NCI-H1417 (cell line): ENCODE results near the gene HECA.
"Not testable (repeated sequence)": the region's sequence is repeated elsewhere in the genome, so short reads cannot be mapped to it uniquely, and the experiment has no call there.

Experiments used
- DNase-seq, 3 experiments: peaks; one replicate each; lab custom pipeline; 2025; lab: John Stamatoyannopoulos, UW

Gene HECA, protein sequence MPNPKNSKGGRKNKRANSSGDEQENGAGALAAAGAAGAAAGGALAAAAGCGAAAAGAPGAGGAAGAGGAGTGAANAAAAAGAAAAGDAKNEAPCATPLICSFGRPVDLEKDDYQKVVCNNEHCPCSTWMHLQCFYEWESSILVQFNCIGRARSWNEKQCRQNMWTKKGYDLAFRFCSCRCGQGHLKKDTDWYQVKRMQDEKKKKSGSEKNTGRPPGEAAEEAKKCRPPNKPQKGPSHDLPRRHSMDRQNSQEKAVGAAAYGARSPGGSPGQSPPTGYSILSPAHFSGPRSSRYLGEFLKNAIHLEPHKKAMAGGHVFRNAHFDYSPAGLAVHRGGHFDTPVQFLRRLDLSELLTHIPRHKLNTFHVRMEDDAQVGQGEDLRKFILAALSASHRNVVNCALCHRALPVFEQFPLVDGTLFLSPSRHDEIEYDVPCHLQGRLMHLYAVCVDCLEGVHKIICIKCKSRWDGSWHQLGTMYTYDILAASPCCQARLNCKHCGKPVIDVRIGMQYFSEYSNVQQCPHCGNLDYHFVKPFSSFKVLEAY

DNA sequence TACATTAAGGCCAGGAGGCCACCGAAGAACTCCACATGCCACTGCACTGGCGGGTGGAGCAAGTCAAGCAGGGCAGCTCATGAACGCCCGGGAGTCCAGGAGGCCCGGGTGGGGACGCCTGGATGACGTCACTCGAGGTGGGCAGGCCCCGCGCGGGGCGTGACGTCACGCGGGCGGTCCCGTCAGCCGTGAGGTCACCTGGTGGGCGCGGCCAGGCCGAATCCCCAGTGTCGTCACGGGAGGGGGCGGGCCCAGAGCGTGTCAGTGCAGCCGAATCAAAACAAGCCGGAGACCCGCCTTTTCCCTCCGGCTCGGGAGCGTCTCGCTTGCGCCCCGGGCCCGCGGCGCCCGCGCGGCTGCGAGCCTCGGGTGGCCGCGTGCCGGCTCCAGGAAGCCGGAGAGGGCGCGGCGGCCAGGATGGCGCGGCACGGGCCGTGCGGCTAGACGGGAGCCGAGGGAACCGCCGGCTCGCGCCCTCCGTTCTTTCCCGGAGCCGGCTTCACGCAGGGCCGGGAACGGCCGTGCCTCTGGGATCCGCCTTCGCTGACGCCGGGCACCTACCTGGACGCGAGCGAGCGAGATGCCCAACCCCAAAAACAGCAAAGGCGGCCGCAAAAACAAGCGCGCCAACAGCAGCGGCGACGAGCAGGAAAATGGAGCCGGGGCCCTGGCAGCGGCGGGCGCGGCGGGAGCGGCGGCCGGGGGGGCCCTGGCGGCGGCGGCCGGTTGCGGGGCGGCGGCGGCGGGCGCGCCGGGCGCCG is at the start of gene HECA:
HECA (plus strand) TSS at position 264 of the 761 bp plus-strand sequence; CDS start at position 581, 317 bp downstream.
- DNase-seq: peak; percentile 90 to 97 (median 97)

DNA sequence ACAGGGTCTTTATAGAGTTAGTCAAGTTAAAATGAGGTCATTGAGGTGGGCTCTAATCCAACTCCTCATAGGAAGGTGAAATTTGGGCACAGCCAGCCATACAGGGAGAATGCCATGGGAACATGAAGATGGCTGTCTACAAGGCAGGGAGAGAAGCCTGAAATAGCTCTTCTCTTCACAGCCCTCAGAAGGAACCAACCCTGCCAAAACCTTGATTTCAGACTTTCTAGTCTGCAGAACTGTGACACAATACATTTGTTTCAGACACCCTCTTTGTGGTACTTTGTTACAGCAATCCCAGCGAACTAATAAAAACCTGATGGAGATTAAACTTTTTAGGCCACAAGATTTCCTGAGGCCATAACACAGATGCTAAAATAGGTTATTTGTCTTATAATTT is 43.1 kb upstream of the HECA start:
- DNase-seq: no peak

DNA sequence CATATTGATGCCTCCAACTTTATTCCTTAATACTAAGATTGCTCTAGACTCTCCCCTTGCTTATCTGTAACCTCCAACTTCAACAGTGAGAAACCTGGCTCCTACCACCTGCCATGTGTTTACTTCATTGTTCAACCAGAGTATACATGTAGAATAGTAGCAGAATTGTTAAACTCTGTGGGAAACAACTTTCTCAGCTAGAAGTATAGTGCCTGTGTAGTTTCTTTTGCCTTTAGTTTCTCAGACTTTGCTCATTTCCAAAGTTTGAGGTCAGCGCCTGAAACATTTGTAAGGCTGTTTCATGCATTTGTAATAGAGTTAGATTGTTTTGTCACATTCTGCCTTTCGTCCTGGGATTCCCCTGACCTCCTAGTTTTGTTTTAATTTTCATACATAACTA is 34.9 kb upstream of the HECA start:
- peak in 1 of 3 experiments; percentile 23 for DNase-seq

DNA sequence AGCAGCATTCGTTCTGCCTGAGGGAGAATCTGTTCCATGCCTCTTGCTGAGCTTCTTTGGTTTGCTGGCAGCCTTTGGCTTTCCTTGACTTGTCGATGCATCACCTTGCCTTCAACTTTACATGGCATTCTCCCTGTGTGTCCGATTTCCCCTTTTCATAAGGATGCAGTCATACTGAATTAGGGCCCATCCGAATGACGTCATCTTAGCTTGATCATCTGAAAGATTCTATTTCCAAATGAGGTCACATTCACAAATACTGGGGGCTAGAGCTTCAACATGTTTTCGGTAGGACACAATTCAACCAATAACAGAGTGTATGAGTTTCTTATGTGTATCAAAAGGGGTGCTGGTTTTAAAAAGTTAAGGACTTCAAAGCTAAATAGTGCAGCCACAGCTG is 27.8 kb upstream of the HECA start:
- DNase-seq: no peak

DNA sequence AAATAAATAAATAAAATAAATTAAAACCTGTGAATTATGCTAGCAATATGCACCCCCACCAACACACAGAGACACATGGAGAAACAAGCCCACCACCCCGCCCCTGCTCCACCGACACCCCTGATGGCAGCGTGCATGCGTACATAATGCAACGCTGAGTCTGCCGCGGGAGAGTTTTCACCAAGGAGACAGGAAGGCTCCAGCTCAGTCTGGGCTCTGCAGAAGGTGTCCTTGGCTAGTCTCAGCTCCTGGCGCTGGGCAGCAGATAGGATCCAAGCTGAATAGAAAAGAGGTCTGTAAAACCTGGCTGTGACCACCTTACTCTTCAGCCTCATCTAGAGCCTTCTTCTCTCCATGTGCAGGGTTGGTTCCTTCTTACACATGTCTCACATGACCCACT is 26.5 kb upstream of the HECA start:
- no peak for DNase-seq

DNA sequence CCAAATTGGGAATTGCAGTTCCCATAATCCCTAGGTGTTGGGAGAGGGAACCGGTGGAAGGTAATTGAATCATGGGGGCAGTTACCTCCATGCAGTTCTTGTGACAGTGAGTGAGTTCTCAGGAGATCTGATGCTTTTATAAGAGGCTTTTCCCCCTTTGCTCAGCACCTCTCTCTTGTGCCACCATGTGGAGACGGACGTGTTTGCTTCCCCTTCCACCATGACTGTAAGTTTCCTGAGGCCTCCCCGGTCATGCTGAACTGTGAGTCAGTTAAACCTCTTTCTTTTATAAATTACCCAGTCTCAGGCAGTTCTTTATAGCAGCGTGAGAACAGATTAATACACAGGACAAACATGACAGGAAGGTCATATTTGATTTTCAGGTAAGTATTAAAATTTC is 25.3 kb upstream of the HECA start:
- no peak for DNase-seq

DNA sequence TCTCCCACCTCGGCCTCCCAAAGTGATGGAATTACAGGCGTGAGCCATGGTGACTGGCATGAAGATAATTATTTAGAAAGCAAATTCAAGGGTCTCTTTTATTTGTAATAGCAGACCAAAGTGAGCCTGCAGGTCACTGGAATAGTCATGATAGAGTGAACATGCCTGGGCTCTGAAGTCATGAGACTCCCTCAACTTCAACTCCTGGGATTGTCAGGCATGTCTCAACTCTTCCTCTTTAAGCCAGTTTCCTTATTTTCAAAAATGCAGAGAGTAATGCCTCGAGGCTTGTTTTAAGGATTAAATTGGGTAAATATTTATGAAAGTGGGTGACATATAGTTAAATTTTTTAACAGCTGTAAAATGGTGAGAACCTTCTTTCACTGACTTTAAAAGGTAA is 22.7 kb upstream of the HECA start:
- no peak for DNase-seq

DNA sequence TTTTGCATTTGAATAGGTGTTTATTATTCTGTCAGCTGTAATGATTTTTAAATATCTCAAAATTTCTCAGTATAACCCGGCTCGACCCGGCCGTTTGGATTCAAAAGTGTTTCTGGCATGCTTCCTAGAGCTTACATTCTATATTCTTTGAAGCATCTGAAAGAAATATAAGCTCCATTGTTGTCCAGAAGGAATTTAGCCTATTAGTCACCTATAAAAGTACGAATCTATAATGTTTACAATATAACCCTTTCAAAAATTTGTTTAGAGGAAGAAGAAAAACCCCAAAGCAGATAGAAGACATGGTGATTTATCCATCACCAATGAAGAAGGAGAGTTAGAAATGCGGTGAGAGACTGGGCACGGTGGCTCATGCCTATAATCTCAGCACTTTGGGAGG is 22.3 kb upstream of the HECA start:
- no peak for DNase-seq

DNA sequence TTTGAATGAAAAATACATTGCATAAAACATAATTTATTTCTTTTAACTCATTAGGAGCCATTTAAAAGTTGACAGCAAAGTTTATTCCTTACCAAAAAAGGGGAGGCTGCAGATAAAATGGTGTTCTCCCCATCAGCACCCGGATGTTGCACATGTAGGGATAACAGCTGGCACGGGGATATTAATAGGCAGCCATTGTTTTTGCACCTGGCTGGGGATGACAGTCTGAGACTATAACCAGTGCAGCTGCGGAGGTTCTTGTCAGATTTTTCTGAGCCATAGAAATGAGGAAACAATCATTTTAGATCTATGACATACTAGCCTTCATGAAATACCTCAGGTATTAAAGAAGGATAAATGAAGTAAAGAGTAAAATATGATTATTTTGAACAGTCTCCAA is 20.1 kb upstream of the HECA start:
- DNase-seq: peak in 2 of 3 experiments; percentile 89 to 98

DNA sequence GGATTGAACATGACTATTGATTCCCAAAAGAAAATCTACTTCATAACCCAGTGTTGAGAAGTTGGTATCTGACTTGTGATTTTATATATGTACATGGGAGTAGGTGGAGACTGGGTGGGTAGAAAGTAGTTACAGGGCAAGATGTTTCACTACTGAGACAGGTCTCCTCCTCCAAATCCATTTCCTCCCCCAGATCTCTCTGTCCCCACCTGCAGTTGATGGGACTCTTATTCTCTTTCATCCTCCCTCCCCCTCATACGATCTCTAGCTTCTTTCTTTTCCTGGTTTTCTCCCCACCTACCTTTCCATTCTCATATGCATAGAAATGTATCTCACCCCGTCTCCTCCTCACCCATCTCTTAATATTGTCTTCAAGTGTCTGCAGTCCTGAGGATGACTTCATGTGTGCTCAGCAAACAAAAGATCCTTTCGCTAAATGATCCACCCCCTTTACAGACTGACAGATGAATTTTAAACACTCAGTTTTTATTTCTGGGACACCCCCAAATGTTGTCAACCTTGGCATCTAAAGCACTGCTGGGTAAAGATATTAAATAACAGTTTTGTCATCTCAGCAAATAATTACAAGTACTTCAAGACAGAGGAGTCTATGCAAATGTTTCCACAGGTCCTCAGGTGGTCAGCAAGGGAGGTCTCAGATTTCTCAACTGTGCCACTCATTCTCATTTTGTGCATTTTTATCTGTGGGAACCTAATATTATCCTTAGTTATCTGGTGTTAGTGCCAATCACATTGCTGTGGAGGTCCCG is 18.7 kb upstream of the HECA start:
- peak in 1 of 3 experiments; percentile 31 for DNase-seq

DNA sequence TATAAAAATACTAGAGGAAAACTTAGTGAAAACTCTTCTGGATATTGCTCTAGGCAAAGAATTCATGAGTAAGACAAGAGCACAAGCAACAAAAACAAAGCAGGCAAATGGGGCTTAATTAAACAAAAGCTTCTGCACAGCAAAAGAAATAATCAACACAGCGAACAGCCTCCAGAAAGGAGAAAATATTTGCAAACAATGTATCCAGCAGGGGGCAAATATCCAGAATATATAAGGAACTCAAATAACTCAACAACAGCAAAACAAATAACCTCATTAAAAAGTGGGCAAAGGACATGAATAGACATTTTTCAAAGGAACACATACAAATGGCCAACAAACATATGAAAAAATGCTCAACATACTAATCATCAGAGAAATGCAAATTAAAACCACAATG is 17.1 kb upstream of the HECA start:
- DNase-seq: no peak

DNA sequence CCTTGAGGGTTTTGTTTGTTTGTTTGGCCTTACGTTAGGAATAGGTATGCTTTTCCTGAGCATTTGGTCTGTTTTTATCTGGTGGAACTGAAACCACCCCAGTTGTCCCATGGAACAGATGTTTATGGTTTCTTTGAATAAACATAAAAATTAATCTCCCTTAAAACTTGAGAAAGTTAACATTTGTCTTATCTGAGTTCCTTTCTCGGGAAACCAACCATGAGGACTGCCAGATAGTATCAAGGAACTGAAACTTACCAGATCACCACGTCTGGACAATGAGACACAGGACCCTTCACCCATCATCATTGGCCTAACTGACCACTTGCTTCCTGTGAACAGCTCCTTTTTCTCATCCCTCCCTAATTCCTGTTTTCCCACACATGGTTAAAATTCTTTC is 15.3 kb upstream of the HECA start:
- no peak for DNase-seq

DNA sequence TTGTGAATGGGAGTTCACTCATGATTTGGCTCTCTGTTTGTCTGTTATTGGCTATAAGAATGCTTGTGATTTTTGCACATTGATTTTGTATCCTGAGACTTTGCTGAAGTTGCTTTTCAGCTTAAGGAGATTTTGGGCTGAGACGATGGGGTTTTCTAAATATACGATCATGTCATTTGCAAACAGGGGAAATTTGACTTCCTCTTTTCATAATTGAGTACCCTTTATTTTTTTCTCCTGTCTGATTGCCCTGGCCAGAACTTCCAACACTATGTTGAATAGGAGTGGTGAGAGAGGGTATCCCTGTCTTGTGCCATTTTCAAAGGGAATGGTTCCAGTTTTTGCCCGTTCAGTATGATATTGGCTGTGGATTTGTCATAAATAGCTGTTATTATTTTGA is 12.1 kb upstream of the HECA start:
- not testable (repeated sequence) for DNase-seq

DNA sequence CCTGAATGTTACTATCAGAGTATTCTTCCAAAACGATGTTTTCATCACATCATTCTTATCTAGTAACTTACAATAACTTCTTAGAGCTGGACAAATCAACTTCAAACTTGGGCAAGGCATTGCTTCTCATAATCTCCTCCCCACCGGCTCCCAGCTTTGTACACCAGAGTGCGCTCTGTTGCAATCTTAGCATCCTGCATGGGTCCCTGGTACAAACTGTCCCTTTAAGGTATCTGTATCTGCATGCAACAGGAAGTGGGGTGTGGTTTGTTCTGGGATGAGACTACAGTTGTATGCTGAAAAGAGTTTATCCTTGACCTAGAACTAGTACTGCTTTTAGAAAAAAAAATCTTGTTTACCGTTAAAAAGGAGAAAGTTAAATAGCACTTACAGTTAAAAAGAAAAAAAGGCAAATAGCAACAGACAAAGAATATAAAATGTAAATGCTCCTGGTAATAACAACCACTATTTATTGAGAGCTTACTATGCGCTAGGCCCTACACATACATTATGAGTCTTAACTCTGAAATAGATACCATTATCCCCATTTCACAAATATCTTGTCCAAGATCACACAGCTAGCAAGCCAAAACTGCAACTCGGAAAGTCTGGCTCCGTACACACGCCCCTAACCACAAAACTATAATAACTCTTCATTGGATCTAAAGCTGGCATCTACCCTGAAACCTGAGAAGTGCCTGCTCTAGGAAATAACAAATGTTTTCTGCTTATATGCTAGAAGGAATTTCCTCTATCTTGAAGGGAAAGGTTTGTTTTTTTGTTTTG is 9.8 kb upstream of the HECA start:
- DNase-seq: peak in 2 of 3 experiments; percentile 14 to 59

DNA sequence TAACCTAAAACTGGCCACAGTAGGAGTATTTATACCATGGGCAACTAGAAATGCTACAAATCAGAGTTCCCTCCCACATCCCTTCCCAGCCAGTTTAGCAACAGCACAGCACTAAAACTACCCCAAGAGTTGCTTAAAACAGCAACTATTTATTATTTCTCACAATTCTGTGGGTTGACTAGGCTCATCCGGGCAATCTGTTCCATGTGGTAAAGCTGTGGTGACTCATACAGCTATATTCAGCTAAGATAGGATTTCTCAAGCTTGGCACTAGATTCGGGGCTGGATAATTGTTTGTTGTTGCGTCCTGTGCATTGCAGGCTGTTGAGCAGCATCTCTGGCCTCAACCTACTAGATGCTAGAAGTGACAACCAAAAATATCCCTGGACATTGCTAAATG is 8.6 kb upstream of the HECA start:
- no peak for DNase-seq

DNA sequence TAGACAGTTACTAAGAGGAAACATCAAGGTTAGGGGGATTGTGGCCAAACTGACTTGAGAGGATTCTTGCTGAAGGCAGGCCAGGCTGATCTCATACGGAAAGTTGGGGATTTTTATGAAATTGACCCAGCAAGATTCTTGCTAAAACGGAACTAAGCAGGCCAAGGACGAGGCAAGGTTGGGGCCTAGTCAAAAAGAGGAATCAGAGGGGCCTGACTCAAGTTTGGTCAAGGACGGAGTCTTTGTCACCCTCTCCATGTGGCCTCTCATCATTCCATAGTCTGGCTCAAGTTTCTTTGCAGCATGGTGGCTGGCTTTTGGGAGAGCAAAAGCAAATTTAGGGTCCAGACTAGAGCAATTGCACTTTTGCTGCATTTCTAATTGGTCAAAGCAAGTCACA is 7.9 kb upstream of the HECA start:
- DNase-seq: no peak

DNA sequence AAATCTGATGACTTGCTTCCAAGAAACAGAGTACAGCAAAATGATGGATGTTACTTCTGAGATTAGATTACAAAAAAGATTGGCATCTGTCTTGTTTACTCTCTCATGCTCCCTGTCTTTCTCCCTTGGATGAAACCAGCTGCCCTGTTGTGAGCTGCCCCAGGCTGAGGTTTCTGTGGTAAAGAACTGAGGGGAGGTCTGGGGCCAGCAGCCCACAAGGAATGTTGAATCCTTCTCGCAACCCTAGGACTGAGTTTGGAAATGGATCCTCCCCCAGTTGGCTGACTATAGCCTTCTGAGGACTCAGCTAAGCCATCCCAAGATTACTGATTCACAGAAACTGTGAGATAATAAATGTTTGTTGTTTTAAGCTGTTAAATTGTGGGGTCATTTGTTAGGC is 5.6 kb upstream of the HECA start:
- no peak for DNase-seq

DNA sequence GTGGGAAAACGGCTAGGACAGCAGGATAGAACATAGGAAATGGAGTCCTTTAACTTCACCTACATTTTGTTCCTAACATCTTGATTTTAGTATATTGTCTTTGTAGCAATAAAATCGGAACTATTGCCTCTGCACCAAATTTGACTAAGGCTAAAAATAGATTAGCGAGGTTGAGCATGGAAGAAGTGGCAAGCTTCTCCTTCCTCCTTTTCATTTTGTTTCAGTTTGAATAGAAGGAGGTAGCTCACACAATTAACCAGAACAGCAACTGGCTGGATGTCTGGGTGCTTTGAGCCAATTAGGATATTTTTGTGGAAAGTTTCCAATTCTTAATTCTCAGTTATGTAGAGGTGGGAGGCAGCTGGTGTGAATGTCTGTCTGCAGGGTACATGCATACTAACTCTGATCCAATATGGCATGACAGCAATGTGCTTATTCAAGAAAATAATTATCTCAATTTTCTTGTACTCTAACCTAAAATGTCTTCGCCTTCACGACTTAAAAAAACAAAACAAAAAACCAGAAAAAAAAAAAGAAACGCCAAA is 3.1 kb upstream of the HECA start:
- DNase-seq: no peak

DNA sequence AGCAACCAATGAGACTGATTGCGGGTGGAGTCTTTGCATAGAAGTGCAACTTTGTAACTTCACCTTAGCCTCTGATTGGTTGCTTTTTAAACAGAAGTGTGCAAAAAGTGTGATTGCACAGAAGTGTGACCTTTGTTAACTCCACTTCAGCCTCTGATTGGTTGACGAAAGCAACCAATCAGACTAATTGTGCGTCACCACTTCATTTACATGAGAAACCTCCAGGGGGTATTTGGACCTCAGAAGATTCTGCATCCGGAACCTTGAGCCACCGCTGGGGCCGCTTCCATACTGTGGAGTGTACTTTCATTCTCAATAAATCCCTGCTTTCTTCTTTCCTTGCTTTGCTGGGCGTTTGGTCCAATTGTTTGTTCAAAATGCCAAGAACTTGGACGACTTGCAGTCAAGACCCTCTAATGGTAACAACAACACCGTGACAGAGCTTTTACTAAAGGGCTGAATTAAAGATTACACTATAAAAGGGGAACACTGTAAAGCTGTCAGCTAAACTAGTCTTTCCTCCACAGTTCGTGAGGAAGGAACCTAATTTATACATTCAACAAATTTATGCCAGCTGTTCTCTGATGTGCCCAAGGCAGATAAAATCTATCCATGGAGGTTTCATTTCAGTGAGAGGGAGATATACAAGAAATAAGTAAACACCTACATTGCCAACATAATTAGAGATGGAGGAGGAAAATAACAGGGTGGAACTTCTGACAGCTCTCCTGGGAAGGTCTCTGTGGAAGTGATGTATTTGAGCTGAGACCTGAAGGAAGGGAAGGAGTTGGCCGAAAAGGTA is 1.4 kb upstream of the HECA start:
- DNase-seq: peak in 2 of 3 experiments; percentile 34 to 56

DNA sequence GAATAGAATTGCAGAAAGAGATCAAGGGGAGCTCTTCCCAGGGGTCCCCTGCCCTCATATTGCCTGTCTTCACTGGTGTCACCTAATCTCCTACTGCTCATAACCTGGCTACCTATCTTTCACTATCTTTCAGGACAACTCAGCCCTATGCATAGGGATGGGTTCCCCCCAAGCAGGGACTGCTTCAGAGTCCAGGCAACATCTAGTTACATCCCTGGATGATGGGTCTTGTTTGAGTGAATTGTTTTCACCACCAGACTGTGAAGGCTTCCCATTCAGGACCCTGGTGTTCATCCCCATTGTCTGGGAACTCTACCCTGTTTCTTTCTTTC is 850 bp upstream of the HECA start:
- DNase-seq: peak in 1 of 3 experiments; percentile 34
